ENCODE results near the gene PNPLA7.

The PNPLA7 gene

DNA sequence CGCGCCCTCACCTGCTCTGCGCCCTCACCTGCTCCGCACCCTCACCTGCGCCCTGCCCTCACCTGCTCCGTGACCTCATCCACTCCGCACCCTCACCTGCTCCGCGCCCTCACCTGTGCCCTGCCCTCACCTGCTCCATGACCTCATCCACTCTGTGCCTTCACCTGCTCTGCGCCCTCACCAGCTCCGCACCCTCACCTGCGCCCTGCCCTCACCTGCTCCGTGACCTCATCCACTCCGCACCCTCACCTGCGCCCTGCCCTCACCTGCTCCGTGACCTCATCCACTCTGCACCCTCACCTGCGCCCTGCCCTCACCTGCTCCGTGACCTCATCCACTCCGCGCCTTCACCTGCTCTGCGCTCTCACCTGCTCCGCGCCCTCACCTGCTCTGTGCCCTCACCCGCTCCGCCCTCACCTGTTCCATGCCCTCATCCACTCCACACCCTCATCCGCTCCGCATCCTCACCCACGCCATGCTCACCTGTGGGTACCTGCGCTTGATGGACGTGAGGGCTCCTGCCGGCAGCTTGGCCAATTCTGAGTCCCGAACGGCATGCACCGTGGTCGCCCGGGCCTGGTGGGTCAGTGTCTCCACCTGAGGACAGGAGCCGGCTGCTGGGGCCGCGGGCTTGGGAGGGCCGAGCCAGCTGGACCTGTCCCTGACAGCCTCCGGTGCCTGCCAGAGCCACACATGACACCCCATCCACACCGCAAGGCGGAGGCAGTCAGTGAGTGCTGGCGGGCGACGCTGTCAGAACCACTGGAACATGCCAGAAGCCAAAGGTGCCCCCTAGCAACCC lies 55.5 kb downstream of the PNPLA7 start:
- DNase-seq (ENCODE audit: low spot score), result no peak

DNA sequence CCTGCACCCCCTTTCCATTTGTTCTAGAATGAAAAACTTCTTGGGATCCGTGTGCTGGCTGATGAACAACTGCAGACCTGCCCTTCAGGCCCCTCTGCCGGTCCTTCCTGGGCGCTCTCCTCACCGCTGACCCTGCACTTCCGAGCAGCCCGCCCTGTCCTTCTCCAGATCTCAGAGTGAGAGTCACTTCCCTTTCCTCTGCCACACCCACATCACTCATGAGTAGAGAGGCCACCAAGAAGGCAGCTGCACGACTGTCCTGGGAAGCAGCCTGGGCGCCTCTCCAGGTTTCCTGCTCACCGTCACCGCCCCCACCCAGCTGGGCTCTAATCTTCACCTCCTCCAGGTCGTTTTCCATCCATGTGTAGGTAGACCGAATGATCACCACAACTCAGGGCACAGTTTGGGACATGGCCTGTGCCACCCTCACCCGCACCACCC lies 56.1 kb downstream of the PNPLA7 start:
- peak; percentile 22 for DNase-seq (ENCODE audit: low spot score)

DNA sequence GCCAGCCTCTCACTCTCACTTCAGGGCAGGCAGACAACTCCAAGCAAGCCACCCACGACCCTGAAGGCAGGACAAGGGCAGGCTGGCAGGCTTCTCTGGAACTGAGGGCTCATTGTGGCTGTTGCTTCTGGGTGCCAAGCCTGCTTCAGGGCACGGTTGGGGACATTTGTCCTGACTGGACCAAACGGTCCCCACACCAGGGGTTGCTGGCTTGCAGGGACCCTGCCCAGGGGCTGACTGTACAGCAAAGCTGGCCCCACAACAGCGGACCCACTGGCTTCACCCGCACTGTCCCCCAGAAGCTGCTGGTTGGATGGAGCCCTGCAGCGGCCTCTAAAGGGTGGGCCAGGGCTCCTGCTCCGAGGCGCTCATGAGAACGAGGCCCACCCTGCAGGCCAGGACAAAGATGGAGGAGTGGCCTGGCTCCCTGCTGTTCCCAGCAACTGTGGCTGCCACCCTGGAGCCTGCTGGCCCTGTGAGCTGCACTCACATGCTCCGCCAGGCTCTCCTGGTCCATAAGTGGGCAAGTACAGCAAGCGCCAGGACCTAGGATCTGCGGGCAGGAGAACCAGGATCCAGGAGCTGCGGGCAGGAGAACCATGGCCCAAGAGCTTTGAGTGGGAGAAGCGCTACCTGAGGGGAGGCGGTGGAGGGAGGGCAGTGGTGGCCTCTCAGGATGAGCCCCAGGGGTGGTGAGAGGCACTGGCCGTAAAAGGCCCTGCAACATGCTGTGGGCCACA lies 56.7 kb downstream of the PNPLA7 start:
- no peak for DNase-seq (ENCODE audit: low spot score)

DNA sequence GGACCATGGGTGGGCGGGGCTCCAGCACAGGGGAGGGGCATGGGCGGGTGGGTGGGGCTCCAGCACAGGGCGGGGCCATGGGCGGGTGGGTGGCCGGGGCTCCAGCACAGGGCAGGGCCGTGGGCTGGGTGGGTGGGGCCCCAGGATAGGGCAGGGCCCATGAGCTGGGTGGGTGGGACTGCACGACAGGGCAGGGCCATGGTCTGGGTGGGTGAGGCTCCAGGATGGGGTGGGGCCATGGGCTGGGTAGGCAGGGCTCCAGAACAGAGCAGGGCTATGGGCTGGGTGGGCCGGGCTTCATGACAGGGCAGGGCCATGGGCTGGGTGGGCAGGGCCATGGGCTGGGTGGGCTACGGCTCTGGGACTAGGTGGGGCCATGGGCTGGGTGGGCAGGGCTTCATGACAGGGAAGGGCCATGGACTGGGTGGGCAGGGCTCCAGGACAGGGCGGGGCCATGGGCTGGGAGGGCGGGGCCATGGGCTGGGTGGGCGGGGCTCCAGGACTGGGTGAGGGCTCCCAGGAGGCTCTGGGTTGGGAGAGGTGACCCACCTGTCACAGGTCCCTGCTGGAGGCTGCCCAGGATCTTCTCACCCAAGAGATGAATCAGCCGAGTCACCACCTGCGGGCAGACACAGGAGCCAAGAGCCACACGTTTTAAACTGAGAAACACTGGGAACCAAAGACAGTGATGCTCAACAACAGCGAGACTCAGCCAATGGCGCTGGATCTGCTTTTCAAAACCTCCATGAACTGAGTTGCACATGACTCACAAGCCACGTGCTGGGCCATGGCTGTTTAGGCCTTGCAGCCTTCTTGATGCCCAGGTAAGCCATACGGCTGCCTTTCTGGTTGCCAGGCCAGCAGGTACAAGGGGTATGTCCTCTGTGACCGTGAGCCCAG lies 57.5 kb downstream of the PNPLA7 start:
- DNase-seq (ENCODE audit: low spot score), result peak; percentile 60

DNA sequence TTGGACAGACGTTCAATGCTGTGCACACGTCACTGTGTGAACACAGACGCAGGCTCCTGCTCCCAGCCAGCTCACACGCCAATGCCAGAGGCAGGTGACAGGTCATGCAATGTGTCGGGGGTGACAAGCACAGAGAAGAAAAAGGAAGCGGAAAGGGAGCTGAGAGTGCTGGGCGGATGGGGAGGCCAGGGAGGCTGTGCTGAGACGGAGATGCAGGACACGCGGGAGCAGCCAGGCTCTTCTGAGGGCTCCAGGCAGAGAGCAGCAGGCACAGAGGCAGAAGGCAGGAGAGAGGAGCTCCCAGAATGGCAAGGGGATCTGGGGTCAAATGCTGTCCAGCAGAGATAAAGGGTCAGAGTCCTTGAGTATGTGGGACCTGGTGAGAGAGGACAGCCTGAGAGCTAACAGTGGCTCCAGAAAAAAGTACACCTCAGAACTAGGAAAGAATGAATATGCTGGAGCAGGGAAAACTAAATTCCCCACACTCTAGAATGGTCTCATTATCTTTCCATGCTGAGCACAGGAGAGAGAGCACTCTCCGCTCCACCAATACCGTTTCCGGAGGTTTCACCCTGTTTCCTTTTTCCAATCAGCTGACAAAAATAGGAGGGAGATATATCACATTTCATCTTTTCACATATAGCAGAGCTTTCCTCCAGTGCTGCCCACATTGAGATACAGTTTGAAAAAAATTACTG lies 58.3 kb downstream of the PNPLA7 start:
- peak; percentile 20 for DNase-seq (ENCODE audit: low spot score)

DNA sequence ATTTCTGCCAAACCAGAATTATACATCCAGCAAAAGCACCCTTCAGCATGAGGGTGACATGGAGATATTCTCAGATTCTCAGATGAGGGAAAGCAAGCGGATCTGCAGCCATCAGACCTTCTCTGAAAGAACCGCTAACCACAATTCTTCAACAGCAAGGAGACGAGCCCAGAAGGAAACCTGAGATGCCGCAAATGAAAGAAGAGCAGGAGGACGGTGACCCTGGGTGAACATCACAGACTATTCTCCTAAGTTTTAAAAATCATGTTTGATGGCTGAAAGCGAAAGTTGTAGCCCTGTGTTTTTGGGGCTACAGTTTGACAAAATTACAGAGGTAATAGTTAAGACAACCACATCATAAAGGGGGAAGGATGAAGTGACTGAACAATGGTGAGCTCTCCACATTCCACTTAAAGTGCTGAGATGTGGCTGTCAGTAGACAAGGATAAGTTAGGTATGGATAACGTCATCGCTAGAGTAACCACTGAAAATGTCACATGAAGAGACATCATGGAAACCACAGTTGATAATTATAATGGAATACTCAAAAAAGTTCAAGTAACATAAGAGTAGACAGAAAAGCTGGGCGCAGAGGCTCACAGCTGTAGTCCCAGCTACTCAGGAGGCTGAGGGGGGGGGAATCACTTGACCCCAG lies 59.5 kb downstream of the PNPLA7 start:
- DNase-seq (ENCODE audit: low spot score), result no peak

DNA sequence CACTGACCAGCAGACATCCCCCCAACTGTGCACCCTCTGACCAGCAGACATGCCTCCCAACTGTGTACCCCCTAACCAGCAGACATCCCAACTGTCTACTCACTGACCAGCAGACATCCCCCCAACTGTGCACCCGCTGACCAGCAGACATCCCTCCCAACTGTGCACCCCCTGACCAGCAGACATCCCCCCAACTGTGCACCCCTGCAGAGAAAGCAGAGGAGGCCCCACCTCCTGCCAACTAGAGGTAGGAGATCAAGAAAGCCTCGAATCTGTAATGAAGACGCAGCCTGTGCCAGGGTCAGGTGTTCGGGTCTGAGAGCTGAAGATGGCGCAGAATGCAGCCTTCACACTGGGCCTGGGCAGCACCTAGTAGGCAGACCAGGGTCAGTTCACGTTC lies 61.3 kb downstream of the PNPLA7 start:
- peak; percentile 14 for DNase-seq (ENCODE audit: low spot score)

DNA sequence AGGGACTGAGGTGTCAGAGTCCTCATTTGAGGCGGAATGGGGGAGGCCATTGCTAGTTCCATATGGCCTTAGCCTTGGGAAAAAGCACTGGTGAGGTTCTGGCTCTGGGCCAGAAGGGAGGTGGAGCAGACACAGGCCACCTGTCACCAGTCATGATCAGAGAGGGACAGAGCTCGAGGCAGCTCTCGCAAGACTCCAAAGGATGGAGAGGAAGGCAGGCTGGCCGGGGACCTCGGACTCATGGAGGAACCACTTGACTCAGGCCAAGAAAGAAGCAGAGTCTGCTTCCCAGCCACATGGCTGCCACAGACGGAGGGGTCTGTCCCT lies 61.9 kb downstream of the PNPLA7 start:
- peak; percentile 55 for DNase-seq (ENCODE audit: low spot score)

DNA sequence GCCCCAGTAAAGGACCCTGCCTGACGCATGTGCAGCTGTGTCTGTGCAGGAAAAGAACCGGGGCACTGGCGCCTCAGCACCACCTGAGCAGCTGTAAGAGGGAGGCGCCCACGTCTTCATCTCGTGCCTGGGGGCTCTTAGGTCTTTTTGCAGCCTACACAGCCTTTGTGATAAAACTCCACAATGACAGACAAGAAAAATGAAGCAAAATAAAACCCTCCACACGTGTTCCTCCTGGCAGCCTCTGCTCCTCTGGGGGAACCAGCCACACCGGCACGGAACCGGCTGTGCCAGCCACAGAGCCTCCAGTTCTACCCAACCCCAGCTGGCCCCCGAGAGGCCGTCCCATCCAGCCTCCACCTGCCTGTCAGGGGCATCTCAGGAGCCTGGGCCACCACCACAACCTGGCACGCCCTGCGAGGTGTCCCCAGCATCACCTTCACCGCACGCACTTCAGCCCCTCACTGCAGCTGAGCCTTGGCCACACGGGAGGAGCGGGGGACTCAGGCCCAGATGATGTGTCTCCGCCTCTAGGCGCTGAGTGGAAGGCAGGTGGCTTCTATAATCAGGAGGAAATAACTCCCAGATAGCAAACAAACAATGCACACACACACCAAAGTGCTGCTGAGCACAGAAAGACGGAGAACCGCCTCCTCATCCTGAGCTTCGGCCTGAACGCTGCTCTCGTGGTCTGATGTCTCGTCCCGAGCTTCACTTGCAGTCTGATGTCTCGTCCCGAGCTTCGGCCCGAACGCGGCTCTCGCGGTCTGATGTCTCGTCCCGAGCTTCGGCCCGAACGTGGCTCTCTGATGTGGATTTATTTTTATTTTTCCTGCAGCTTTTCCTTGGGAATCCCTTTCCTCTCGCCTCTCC lies 62.5 kb downstream of the PNPLA7 start:
- no peak for DNase-seq (ENCODE audit: low spot score)

DNA sequence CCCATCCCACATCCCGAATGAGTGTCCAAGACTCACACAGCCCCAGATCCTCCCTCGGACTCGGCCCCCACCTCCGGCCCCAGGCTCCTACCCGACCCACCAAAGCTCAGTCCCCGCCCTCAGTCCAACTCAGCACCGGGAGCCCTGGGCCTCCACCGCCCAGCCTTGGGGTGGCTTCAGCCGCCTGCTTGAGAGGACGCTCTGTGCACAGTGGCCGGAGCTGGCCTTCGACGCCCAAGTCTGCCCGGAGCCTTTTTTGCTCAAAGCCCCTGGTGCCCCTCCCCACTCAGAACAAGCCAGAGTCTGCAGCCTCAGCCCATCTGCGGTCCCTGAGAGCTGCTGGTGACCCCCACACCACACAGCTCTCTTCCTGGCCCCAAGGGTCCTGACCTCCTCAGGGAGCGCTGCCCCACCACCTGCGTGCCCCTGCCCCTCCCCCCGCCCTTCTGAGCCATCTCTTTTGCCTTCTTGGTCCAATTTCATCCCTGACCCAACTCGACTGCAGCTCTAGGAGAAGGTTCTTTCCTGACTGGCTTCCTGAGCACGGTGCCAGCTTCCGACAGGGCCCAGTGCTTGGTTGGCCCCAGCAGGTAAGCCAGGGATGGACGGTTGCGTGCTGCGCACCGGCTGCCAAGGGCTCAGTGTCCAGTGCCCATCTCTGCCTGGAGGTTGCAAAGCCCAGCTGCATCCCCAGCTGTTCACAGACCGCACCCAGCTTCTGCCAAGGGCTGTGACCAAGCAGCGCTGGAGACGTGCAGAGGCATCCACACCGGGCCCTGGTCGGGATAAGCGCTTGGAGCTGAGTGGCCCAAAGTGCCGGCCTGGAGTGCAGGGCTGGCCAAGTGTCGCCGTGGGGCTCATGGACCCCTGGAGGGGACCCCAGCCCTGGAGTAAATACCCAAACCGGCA lies 63.4 kb downstream of the PNPLA7 start:
- DNase-seq (ENCODE audit: low spot score), result no peak

DNA sequence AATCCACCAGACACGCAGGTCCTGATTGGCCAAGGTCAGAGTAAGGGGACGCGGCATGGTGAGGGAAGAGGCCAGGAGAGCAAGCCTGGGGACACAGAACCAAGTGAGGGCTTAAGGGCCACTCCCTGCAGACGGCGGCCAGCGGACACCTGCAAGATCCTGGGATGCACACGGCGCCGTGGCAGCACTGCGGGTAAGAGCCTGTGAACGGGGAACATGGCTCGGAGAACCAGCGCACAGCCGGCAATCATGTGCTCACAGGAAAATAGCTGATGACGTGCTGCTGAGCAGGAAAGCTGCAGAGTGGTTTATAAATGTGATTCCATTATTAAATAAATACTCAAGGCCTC lies 64.1 kb downstream of the PNPLA7 start:
- no peak for DNase-seq (ENCODE audit: low spot score)

DNA sequence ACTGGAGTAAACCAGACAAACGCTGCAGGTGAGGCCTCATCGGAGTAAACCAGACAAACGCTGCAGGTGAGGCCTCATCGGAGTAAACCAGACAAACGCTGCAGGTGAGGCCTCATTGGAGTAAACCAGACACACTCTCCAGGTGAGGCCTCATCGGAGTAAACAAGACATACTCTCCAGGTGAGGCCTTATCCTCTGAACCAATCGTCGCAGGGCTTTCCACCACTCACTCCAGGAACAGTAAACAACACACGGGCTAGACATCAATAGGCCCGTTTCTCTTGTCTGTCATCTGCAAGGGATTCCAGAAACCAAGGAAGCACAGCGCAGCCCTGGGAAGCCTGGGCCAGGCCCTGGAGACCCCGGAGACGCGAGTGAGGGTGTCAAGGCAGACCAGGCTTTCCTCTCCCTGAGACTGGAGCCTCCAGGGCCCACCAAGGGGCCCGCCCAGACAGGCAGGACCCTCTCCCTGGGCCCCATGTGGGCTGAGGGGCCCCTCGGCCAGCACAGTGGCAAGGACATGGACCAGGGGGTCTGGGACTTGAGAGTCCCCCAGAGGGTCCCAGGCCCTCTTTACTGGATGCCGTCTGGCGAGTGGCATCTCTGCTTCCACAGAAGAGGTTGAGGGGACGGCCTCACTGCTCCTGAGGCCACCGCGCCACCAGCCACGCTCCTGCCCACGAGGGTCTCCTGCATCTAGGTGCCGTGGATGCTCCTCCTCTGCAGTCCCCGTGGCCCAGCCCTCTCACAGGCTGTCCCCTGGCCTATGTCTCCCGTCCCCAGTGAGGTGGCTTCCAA lies 64.7 kb downstream of the PNPLA7 start:
- no peak for DNase-seq (ENCODE audit: low spot score)

DNA sequence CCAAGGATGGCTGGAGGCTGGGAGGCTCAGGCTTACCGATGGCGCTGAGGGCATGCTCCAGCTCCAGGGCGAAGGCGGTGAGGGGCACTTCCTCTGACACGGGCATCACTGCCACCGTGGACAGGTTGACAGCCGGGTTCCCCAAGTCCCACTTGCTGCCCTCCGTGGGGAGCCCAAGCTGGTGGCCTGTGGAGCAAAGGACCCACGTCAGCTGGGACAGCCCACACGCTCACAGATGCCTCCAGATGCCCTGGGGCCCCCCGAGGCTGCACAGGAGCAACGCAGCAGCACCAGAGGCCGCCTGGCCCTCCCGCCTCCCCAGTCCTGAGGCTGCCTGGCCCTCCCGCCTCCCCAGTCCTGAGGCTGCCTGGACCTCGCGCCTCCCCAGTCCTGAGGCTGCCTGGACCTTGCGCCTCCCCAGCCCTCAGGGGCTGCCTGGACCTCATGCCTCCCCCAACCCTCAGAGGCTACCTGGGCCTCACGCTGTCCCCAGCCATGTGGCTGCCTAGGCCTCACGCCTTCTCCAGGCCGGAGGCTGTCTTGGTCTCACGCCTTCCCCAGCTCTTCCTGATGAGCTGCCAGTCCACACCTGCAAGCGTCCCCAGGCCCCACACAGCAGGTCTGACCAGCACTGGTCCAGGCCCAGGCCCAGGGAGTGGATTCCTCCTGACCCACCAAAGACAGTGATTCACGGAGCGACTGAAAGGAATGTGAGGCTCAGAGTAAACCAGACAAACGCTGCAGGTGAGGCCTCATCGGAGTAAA lies 65.5 kb downstream of the PNPLA7 start:
- no peak for DNase-seq (ENCODE audit: low spot score)

DNA sequence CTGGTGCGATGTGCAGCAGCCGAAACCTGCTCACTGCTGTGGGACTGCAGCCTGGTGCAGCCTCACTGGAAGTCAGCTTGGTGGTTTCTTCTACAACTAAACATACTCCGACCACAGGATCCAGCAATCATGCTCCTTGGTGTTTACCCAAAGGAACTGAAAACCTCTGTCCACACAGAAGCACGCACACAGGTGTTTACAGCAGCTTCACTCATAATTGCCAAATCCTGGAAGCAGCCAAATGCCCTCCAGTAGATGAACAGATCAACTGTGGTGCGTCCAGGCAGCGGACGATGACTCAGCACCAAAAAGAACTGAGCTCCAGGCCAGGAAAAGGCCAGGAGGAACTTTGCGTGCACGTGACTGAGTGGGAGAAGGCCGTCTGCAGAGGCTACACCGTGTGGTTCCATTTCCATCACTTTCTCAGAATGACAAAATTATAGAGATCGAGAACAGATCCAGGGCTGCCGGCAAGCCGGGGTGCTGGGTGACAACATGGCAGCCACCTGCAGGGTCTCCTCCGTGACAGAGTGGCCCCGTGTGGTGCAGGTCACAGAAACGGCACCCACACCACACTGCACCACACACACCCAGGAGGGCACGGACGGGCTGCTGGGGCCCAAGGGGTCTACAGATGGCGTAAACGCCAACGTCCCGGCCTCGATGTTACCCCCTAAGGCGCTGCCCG lies 68.0 kb downstream of the PNPLA7 start:
- DNase-seq (ENCODE audit: low spot score), result no peak

DNA sequence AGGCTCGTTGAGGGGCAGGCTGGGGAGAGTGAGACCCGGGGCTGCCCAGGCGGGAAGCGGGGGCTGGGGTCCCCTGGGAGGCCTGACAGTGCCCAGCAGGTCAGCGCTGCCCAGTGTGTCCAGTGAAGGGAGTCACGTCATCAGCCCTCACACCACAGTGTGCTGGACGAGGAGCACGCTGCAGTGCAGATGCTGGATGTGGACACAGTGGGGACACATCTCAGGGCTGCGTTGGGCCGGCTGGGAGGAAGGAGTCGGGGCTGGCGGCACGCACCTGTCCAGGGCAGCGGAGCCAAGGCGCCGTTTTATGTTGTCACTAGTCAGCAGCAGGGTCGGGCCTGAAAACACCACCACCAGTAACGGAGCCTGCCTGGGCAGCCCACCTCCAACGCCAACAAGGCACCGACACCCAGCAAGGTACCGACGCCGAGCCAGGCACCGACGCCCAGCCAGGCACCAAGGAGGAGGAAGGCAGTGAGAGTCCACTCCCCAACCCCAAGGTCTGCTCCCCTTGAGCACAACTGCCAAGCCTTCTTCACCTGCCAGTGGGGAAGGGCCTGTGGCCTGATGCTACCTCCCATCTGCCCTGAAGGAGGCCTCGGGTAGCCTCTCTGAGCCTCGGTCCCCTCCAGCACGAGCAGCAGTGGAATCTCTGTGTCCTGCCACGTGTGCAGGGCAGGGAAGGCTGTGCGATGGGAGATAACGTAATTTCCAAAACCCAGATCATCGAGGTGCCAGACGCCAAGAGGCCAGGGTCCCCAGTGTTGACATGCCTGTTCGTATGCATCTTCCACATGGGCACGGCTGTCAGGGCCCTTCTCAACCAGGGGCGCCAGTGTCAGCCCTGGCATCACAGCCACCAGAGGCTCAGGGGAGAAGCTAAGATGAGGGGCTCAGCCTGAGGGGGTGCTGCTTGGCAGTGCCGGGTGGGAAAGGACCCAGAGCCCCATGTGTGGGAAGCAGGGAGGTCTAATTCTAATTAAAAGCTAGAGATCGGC lies 69.2 kb downstream of the PNPLA7 start:
- no peak for DNase-seq (ENCODE audit: low spot score)

Measured in D341Med (cell line).